ENCODE data around the gene NPHP4. TPM values are rescaled to one million over a fixed set of nuclear protein-coding genes. Genes with fewer than 3 reads are reported as not detected.

NPHP4 gene
- total RNA-seq, 1 experiment from 2014 or later, result 20.0 TPM

- Histone ChIP-seq H3K4me2 (ENCODE audit: low read length) (no peak overlapping the region), H3K27ac (ENCODE audit: low read depth, low read length) (no peak overlapping the region), H3K27me3 (ENCODE audit: insufficient read depth, low read length) (no peaks in the 10 kb centered on the region), H3K36me3 (ENCODE audit: control insufficient read depth in 1 of 2, insufficient read depth in 2 of 2, low read length in 2 of 2) (no peaks in the 10 kb centered on the region), H3K9me3 (ENCODE audit: control insufficient read depth in 1 of 2, insufficient read depth in 1 of 2, low read depth in 1 of 2, low read length in 2 of 2) (no peaks in the 10 kb centered on the region), H2AFZ (ENCODE audit: low read depth, low read length, poor library complexity, severe bottlenecking) (no peak overlapping the region), H3K4me1 (ENCODE audit: control insufficient read depth in 1 of 2, insufficient read depth in 2 of 2, low read length in 2 of 2) (no peaks in the 10 kb centered on the region), H3K79me2 (ENCODE audit: insufficient read depth, low read length) (no peaks in the 10 kb centered on the region), H4K20me1 (ENCODE audit: insufficient read depth) (no peaks in the 10 kb centered on the region), H3K4me3 (replicated peaks in 1 of 2; ENCODE audit: low read depth in 1 of 2, low read length in 2 of 2) (no peak overlapping the region), H3K9ac (ENCODE audit: low read length) (no peak overlapping the region), H3K9me2 (ENCODE audit: insufficient read depth) (no peaks in the 10 kb centered on the region)
- BruUV-seq (replicated peaks), result no TSS peak
- TF ChIP-seq SP1 (IDR thresholded peaks at IDR 0.05; ENCODE audit: low read depth) (no peak), EZH2phosphoT487 (IDR thresholded peaks at IDR 0.05; ENCODE audit: borderline replicate concordance) (no peak), POLR2A (IDR thresholded peaks at IDR 0.05; ENCODE audit: borderline replicate concordance, extremely low read depth, insufficient read depth, insufficient read length) (no peak), EGR1 (IDR thresholded peaks at IDR 0.05; ENCODE audit: low read depth) (no peak), ZFX (IDR thresholded peaks at IDR 0.05) (no peak), POLR2AphosphoS5 (IDR thresholded peaks at IDR 0.05; ENCODE audit: low read depth, low read length) (no peak), CEBPB (IDR thresholded peaks at IDR 0.05; ENCODE audit: low read depth) (no peak), RAD21 (IDR thresholded peaks at IDR 0.05; ENCODE audit: low read depth) (no peak), EZH2 (IDR thresholded peaks at IDR 0.05) (no peak)
- ATAC-seq (no peak), DNase-seq (ENCODE audit: low read depth, low spot score) (no peak)
- ChIA-PET POLR2A (no interaction called here), RAD21 (ENCODE audit: low non-redundant PET in 1 of 2, low total read pairs in 2 of 2, uncharacterized antibody in 2 of 2, unreplicated experiment in 2 of 2) (no interaction called here), CTCF (no interaction called here)
- intact Hi-C loops (cut with micrococcal nuclease), result no loop called here
Observed at GRCh38 chr1:5828308-5828935, 163.8 kb downstream of the NPHP4 start.

GRCh38 chr1:5827516-5827915 lies 164.7 kb downstream of the NPHP4 start:
- POLR2A ChIA-PET, result no interaction called here
- TF ChIP-seq FOSL1 (IDR thresholded peaks at IDR 0.05; ENCODE audit: low read depth), result no peak
- TF ChIP-seq REST (IDR thresholded peaks at IDR 0.05; ENCODE audit: low read depth), result no peak
- no peak for TF ChIP-seq SIN3A (IDR thresholded peaks at IDR 0.05; ENCODE audit: low read depth)
- no peak for TF ChIP-seq SP1 (IDR thresholded peaks at IDR 0.05; ENCODE audit: low read depth)
- TF ChIP-seq SRF (IDR thresholded peaks at IDR 0.05; ENCODE audit: low read depth), result no peak
- TF ChIP-seq EZH2 (IDR thresholded peaks at IDR 0.05), result no peak
- TF ChIP-seq ZBTB33 (IDR thresholded peaks at IDR 0.05; ENCODE audit: extremely low read depth, insufficient replicate concordance, low read length), result no peak
- no peak for TF ChIP-seq CEBPB (IDR thresholded peaks at IDR 0.05; ENCODE audit: low read depth)
- TF ChIP-seq ZNF274 (IDR thresholded peaks at IDR 0.05; ENCODE audit: low read depth, low read length), result no peak
- no peak for TF ChIP-seq MAX (IDR thresholded peaks at IDR 0.05)
- TF ChIP-seq POLR2AphosphoS5 (IDR thresholded peaks at IDR 0.05; ENCODE audit: low read depth, low read length), result no peak
- no peaks in the 10 kb centered on the region for H3K27me3 ChIP-seq (ENCODE audit: insufficient read depth, low read length)
- no peaks in the 10 kb centered on the region for H4K20me1 ChIP-seq (ENCODE audit: insufficient read depth)
- RAD21 ChIA-PET (ENCODE audit: low non-redundant PET in 1 of 2, low total read pairs in 2 of 2, uncharacterized antibody in 2 of 2, unreplicated experiment in 2 of 2), result no interaction called here
- no peaks in the 10 kb centered on the region for H3K4me1 ChIP-seq (ENCODE audit: control insufficient read depth in 1 of 2, insufficient read depth in 2 of 2, low read length in 2 of 2)
- no peak for ATAC-seq
- BruUV-seq (replicated peaks), result no TSS peak
- H3K9me2 ChIP-seq (ENCODE audit: insufficient read depth), result no peaks in the 10 kb centered on the region
- no peaks in the 10 kb centered on the region for H3K79me2 ChIP-seq (ENCODE audit: insufficient read depth, low read length)
- DNase-seq (ENCODE audit: low read depth, low spot score), result no peak
- H3K36me3 ChIP-seq (ENCODE audit: control insufficient read depth in 1 of 2, insufficient read depth in 2 of 2, low read length in 2 of 2), result no peaks in the 10 kb centered on the region
- H3K4me2 ChIP-seq (ENCODE audit: low read length), result no peak overlapping the region
- intact Hi-C loops (cut with micrococcal nuclease), result no loop called here
- H2AFZ ChIP-seq (ENCODE audit: low read depth, low read length, poor library complexity, severe bottlenecking), result no peak overlapping the region
- no peak overlapping the region for H3K27ac ChIP-seq (ENCODE audit: low read depth, low read length)
- CTCF ChIA-PET, result no interaction called here
- no peak overlapping the region for H3K4me3 ChIP-seq (replicated peaks in 1 of 2; ENCODE audit: low read depth in 1 of 2, low read length in 2 of 2)
- no peak overlapping the region for H3K9ac ChIP-seq (ENCODE audit: low read length)
- no peaks in the 10 kb centered on the region for H3K9me3 ChIP-seq (ENCODE audit: control insufficient read depth in 1 of 2, insufficient read depth in 1 of 2, low read depth in 1 of 2, low read length in 2 of 2)
